ENCODE measurements around the gene MYO1F.
"Not testable (repeated sequence)": the region's sequence is repeated elsewhere in the genome, so short reads cannot be mapped to it uniquely, and the experiment has no call there.

MYO1F gene

DNA sequence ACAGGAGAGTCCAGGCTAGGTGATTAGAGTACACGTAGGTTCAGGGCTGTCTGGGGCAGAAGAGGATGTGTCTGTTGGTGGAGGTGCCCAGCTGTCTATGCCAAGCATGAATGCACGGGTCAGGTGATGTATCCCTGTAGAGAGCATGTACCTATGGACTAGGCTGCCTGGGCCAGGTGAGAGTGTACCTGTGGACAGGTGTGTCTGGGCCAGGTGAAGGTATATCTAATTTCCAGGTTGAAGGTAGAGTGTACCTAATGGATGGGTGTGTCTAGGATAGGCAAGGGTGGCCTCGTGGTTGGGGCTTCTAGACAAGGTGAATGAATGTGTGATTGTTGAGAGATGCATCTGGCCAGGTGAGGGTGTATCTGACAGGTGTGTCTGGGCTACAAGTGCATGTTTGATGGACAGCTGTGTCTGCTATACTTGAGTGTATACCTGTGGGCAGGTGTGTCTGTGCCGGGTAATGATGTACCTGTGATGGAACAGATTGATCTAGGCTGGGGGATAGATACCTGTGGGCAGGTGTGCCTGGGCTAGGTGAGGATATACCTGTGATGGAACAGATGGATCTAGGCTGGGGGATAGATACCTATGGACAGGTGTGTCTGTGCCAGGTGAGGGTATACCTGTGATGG lies 47.8 kb downstream of the MYO1F start:
- Mint-ChIP-seq H3K4me1 (ENCODE audit: low read depth) (peaks cover 13% of the 10 kb centered on the region), H3K4me3 (no peak overlapping the region), H3K9me3 (no peaks in the 10 kb centered on the region), H3K36me3 (ENCODE audit: low read depth) (peaks cover 48% of the 10 kb centered on the region), H3K27ac (no peak overlapping the region), H3K27me3 (ENCODE audit: low read depth) (no peaks in the 10 kb centered on the region)

DNA sequence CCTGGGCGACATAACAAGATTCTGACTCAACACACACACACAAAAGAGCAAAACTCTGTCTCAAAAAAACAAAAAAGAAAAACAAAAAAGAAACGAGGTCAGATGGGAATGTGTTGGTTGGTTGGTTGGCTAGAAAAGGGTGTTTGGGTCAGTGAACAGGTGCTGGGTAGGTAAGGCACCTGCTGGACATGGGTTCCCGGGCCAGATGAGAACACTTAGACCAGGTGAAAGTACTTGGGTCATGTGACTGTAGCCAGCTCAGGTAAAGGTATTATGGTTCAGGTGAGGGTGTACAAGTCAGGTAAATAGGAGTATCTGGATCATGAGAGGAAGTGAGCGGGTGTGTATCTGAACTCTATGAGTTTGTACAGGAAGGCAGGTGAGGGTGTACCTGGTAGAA lies 48.7 kb downstream of the MYO1F start:
- Mint-ChIP-seq H3K4me3 (no peak overlapping the region), H3K27me3 (ENCODE audit: low read depth) (no peaks in the 10 kb centered on the region), H3K36me3 (ENCODE audit: low read depth) (peaks cover 46% of the 10 kb centered on the region), H3K4me1 (ENCODE audit: low read depth) (peaks cover 13% of the 10 kb centered on the region), H3K27ac (peak overlapping the region; percentile 1), H3K9me3 (no peaks in the 10 kb centered on the region)

DNA sequence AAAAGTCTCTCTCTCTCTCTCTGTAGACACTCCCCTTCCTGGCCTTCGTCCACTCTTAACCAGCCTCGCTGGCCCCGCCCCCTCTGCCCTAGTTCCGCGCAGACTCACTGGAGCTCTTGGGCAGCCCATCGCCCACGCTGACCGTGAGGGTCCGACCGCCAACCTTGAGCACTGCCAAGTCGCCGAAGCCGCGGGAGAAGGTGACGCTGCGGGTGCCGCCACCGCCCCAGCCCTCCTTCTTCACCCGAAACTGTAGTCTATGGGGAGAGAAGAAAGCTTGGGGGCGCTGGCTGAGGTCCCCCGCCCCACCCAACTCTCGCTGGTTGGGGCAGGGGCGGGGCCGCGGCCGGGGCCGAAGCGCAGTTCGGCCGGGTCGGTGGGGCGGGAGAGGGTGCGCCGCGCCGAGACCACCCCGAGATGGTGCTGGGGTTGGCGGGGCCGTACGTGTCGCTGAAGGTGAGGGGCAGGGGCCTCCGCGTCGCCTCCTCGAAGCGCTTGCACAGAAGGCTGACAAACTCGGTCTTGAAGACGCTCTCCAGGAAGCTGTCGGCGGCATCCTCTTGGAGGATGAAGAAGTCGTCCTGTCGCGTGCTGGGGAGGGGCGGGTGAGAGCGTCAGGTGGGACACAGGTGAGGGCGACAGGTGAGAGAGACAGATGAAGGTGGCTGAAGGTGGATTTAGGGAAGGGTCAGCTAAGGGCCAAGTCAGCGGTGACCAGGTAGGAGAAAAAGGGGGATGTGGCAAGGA lies 50.7 kb downstream of the MYO1F start:
- peaks cover 13% of the 10 kb centered on the region for H3K4me1 Mint-ChIP-seq (ENCODE audit: low read depth)
- peaks cover 40% of the 10 kb centered on the region for H3K36me3 Mint-ChIP-seq (ENCODE audit: low read depth)
- no peaks in the 10 kb centered on the region for H3K27me3 Mint-ChIP-seq (ENCODE audit: low read depth)
- no peak overlapping the region for H3K4me3 Mint-ChIP-seq
- no peak overlapping the region for H3K27ac Mint-ChIP-seq
- no peaks in the 10 kb centered on the region for H3K9me3 Mint-ChIP-seq

DNA sequence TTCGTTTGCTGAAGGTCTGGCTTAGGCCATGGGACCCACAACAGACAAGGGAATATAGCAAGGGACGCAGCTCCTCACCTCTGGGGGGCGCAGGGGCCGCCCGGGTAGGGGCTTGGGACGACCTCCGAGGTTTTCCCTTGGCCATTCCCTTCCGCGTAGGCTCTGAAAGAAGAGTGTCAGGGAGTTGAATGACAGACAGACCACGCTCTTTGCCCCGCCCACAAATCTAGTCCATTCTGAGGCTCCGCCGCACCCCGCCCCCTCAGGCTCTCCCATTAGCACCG lies 51.9 kb downstream of the MYO1F start:
- H3K36me3 Mint-ChIP-seq (ENCODE audit: low read depth): peaks cover 47% of the 10 kb centered on the region
- H3K4me3 Mint-ChIP-seq: no peak overlapping the region
- H3K9me3 Mint-ChIP-seq: no peaks in the 10 kb centered on the region
- no peak overlapping the region for H3K27ac Mint-ChIP-seq
- no peaks in the 10 kb centered on the region for H3K27me3 Mint-ChIP-seq (ENCODE audit: low read depth)
- peaks cover 13% of the 10 kb centered on the region for H3K4me1 Mint-ChIP-seq (ENCODE audit: low read depth)

DNA sequence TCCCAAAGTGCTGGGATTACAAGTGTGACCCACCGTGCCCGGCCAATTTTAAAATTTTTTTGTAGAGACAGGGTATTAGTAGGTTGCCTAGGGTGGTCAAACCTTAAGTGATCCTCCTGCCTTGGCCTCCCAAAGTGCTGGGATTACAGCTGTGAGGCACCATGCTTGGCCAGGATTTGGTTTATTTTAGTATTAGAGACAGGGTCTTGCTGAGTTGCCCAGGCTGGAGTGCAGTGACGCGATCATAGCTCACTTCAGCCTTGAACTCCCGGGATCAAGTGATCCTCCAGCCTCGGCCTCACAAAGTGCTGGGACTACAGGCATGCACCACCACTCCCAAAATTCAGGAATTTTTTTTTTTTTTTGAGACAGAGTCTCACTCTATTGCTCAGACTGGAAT lies 57.9 kb downstream of the MYO1F start:
- Mint-ChIP-seq H3K27ac (peak overlapping the region; percentile 41), H3K4me3 (no peak overlapping the region), H3K27me3 (ENCODE audit: low read depth) (no peaks in the 10 kb centered on the region), H3K9me3 (no peaks in the 10 kb centered on the region), H3K36me3 (ENCODE audit: low read depth) (peaks cover 36% of the 10 kb centered on the region), H3K4me1 (ENCODE audit: low read depth) (peaks cover 34% of the 10 kb centered on the region)

DNA sequence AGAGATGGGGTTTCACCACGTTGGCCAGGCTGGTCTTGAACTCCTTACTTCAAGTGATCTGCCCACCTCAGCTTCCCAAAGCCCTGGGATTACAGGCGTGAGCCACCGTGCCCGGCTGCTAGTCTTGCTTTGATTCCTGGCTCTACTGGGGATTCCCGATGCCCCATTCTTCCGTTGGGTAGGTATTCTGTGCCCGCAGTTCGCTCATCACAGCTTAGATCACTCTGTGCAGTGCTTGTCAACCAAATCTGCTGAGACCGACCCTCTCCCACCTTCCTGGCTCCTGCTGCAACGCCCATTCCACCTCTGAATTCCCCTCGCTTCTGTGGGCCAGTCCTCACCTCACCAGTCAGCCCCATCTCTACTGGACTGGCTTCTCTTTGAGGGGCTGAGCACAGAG lies 58.7 kb downstream of the MYO1F start:
- Mint-ChIP-seq H3K4me3 (peak overlapping the region; percentile 66), H3K27me3 (ENCODE audit: low read depth) (no peaks in the 10 kb centered on the region), H3K4me1 (ENCODE audit: low read depth) (peaks cover 38% of the 10 kb centered on the region), H3K36me3 (ENCODE audit: low read depth) (peaks cover 38% of the 10 kb centered on the region), H3K27ac (peak overlapping the region; percentile 93), H3K9me3 (no peaks in the 10 kb centered on the region)

DNA sequence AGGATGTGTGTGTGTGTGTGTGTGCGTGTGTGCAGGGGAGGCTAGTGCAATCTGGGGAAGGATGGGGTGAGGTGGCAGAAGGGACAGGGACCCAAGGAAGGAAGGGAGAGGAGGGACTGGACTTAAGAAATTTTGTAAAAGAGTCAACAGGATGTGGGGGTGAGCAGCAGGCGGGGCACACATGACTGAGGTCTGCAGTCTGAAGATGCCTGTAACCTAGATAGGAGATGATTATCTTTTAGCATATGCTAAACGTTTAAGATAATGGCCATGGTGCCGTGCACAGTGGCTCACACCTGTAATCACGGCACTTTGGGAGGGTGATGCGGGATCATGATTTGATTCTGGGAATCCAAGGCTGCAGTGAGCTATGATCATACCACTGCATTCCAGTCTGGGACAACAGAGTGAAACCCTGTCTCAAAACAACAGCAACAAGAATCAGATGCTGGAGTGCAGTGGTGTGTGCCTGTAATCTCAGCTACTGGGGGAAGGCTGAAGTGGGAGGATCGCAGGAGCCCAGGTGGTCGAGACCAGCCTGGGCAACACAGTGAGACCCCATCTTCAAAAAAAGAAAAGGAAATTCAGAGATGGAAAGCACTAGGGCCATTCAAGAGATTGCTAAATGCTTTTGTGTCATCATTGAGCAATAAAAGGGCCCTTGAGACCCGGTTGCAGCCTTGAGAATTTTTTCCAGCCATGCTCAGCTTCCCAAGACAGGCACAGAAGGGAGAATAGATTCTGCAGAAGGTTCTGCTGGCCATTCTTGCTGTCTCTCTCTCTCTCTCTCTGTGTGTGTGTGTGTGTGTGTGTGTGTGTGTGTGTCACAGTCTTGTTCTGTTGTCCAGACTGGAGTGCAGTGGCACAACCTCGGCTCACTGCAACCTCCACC lies 59.4 kb downstream of the MYO1F start:
- Mint-ChIP-seq H3K36me3 (ENCODE audit: low read depth) (peaks cover 40% of the 10 kb centered on the region), H3K4me3 (peak overlapping the region; percentile 66), H3K27me3 (ENCODE audit: low read depth) (no peaks in the 10 kb centered on the region), H3K9me3 (no peaks in the 10 kb centered on the region), H3K4me1 (ENCODE audit: low read depth) (peaks cover 41% of the 10 kb centered on the region), H3K27ac (peak overlapping the region; percentile 93)

DNA sequence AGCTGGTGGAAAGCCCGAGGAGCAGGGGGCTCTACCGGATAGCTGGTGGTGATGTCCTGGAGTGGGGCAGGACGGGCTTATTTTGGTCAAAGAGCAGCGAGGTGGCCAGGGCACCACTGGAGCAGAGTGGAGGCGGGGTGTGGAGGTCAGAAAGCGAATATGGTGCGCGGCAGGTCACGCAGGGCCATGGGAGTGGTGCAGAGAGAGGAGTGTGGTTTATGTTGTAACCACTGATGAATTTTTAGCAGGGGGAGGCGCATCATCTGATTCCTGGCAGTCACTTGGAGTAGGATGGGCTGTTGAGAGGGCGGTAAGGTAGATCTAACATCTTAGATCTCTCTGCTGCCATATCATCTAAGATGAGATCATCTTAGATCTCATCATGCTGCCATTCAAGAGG lies 61.9 kb downstream of the MYO1F start:
- Mint-ChIP-seq H3K4me3 (peak overlapping the region; percentile 91), H3K36me3 (ENCODE audit: low read depth) (peaks cover 27% of the 10 kb centered on the region), H3K9me3 (no peaks in the 10 kb centered on the region), H3K4me1 (ENCODE audit: low read depth) (peaks cover 47% of the 10 kb centered on the region), H3K27me3 (ENCODE audit: low read depth) (no peaks in the 10 kb centered on the region), H3K27ac (peak overlapping the region; percentile 99)

DNA sequence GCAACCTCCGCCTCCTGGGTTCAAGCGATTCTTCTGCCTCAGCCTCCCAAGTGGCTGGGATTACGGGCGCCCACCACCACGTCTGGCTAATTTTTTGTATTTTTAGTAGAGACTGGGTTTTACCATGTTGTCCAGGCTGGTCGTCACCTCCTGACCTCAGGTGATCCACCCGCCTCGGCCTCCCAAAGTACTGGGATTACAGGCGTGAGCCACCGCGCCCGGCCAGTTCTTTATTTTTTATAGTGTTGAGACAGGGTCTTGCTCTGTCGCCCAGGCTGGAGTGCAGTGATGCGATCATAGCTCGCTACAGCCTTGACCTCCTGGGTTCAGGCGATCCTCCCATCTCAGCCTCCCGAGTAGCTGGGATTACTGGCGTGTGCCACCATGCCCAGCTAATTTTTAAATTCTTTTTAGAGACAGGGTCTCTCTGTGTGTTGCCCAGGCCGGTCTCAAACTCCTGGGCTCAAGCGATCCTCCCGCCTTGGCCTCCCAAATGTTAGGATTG lies 62.7 kb downstream of the MYO1F start:
- H3K9me3 Mint-ChIP-seq; H3K27me3 Mint-ChIP-seq (ENCODE audit: low read depth): not testable (repeated sequence)
- H3K27ac Mint-ChIP-seq: peak overlapping the region; percentile 99
- peaks cover 47% of the 10 kb centered on the region for H3K4me1 Mint-ChIP-seq (ENCODE audit: low read depth)
- peaks cover 24% of the 10 kb centered on the region for H3K36me3 Mint-ChIP-seq (ENCODE audit: low read depth)
- H3K4me3 Mint-ChIP-seq: peak overlapping the region; percentile 91

DNA sequence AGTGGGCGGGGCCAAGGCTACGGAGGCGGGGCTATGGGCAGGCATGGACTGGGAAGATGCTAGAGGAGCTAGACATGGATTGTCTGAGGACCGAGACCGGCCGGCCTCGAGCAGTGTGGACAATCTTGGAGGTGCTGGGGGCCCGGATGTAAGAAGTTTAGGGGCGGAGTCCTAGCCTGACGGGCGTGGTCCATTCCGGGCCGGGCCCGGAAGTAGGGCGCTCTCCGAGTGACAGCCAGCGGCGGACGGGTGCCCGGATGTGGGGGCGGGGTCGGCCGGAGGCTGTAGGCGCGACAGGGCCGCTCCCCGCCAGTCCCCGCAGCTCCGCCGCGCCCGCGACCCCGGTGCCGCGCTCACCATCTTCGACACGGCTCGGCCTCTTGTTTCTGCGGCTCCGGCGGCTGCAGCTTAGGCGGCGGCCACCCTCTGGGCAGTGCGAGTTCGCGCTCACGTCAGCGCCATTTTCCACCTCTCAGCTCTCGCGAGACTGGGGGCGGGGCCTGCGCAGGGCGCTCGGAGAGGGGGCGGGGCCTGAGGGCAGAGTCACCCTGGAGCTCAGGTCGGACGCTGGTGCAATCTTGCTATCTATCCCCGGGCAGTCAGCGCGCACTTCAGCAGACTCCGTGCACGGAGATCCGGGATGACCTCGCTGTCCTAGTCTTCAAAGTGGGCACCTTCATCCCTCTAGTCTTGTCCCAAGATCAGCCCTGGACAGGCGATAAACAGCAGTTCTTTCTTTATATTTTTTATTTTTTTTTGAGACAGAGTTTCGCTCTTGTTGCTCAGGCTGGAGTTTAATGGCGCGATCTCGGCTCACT lies 63.3 kb downstream of the MYO1F start, which contains the start of gene ZNF414:
TSS of gene ZNF414 (minus strand) at position 481 of the 818 bp plus-strand sequence. CDS start at position 360, 121 bp downstream.
- Mint-ChIP-seq H3K4me3 (peak within 1 kb of the TSS; percentile 91), H3K36me3 (ENCODE audit: low read depth) (peaks cover 24% of the 10 kb centered on the region), H3K9me3 (no peaks in the 10 kb centered on the region), H3K27me3 (ENCODE audit: low read depth) (no peaks in the 10 kb centered on the region), H3K4me1 (ENCODE audit: low read depth) (peaks cover 45% of the 10 kb centered on the region), H3K27ac (peak within 1 kb of the TSS; percentile 99)

DNA sequence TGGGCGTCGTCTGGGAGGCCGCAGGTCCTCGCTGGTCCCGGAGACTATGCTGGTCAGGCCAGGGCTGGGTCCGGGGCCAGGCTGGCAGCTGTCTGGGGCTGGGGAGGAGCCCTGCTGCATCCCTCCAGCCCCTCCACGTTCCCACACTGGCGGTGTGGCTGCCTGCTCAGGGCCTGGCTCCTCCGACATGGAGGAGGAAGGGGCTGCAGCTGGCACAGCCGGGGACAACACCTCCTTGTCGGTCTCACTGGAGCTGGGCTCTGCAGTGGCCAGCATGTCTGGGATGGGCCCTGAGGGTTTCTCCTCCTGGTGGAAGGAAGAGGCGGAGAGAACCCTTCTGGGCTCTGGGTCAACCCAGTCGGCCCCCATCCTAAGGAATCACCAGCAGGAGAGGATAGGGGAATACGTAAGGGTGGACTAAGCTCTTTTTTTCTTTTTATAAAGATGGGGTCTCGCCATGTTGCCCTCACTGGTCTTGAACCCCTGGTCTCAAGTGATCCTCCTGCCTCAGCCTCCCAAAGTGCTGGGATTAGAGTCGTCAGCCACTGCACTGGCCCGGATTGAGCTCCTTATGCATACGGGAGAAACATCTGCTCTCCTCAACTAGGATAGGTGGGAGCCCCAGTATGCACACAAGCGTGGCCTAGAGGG lies 64.1 kb downstream of the MYO1F start:
- peaks cover 39% of the 10 kb centered on the region for H3K4me1 Mint-ChIP-seq (ENCODE audit: low read depth)

DNA sequence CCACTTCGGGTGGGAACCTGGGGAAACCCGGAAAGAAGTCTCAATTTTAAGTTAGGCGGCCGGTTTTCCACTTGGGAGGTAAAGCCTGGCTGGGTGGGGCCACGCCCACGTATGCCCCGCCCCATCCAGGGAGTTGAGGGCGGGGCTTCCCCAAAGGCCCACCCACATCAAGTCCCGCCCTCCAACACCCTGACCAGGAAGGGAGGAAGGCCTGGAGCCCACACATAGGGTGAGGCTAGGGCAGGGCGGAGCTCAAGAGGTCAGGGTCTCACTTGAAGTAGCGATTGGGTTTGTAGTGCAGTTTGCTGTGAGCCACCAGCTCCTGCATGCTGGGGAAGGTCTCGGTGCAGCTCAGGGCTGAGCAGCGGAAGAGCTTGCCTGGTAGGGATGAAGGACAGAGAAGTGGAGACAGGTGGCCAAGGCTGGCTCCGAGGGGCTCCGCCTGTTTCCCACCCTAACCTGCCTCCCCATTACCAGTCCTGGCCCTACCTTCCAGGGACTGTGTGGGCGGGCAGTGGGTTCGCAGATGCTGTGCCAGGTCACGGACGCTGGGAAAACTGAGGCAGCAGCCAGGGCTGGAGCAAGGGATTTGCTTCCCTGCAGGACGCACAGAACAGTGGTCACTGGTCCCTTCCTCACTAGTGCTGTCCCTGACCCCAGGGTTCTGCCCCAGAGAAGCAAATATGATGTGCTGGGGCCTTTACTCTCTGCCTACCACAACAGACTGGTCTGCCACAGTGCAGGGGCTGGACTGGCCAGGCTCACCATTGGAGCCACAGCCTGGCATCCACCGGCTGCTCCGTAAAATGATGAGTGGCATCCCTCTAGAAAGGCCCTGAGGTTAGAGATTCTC lies 64.9 kb downstream of the MYO1F start:
- Mint-ChIP-seq H3K36me3 (ENCODE audit: low read depth) (peaks cover 16% of the 10 kb centered on the region), H3K27me3 (ENCODE audit: low read depth) (no peaks in the 10 kb centered on the region), H3K9me3 (no peaks in the 10 kb centered on the region), H3K27ac (peak overlapping the region; percentile 80), H3K4me1 (ENCODE audit: low read depth) (peaks cover 31% of the 10 kb centered on the region), H3K4me3 (peak overlapping the region; percentile 67)

More for the DNA sequence above, 64.1 kb downstream of the MYO1F start:
- H3K27me3 Mint-ChIP-seq (ENCODE audit: low read depth): no peaks in the 10 kb centered on the region
- H3K36me3 Mint-ChIP-seq (ENCODE audit: low read depth): peaks cover 21% of the 10 kb centered on the region
- peak overlapping the region; percentile 91 for H3K4me3 Mint-ChIP-seq
- H3K9me3 Mint-ChIP-seq: no peaks in the 10 kb centered on the region
- peak overlapping the region; percentile 99 for H3K27ac Mint-ChIP-seq

DNA sequence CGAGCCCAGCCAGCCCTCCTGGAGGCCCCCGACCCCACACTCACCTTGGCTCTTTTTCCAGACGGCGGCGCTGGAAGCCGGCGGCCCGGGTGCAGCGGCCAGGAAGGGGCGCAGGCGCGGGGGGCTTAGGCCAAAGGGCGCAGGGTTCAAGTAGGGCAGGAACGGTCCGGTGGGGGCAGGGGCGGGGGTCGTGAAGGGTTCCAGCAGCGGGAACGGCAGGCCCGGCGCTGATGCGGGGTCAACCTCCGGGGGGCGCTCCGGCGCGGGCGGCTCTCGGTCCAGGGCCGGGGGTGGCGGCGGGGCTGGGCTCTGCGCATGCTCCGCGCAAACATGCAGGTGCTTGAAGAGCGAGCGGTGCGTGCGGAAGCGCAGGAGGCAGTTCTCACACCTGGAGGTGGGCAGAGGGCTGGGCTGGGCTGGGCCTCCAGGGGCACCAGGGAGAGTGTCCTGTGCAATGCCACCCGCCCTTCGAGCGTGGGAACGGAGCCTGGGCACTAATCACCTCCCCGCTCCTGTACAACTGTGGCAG lies 65.6 kb downstream of the MYO1F start:
- peaks cover 16% of the 10 kb centered on the region for H3K36me3 Mint-ChIP-seq (ENCODE audit: low read depth)
- H3K27me3 Mint-ChIP-seq (ENCODE audit: low read depth): no peaks in the 10 kb centered on the region
- no peak overlapping the region for H3K4me3 Mint-ChIP-seq
- H3K9me3 Mint-ChIP-seq: no peaks in the 10 kb centered on the region
- peaks cover 28% of the 10 kb centered on the region for H3K4me1 Mint-ChIP-seq (ENCODE audit: low read depth)
- no peak overlapping the region for H3K27ac Mint-ChIP-seq
